T-helper 2 cell (primary cell): ENCODE data around the gene NFE2L3.
A peak's percentile ranks its signal among the peaks of the same experiment; 100 is the strongest.
"Not testable (repeated sequence)": the region's sequence is repeated elsewhere in the genome, so short reads cannot be mapped to it uniquely, and the experiment has no call there.

Experiments
- DNase-seq, 5 experiments: peaks; one replicate each; pipeline versions ENCODE4 v3.0.0 to v3.0.0-alpha.2; 2012 to 2022
- total RNA-seq, 2 donors: gene quantifications; one replicate each; lab custom pipeline; 2026; lab: John Stamatoyannopoulos, UW

Gene NFE2L3
- 6.9 to 11.7 reads per million in 2 donors for total RNA-seq

DNA sequence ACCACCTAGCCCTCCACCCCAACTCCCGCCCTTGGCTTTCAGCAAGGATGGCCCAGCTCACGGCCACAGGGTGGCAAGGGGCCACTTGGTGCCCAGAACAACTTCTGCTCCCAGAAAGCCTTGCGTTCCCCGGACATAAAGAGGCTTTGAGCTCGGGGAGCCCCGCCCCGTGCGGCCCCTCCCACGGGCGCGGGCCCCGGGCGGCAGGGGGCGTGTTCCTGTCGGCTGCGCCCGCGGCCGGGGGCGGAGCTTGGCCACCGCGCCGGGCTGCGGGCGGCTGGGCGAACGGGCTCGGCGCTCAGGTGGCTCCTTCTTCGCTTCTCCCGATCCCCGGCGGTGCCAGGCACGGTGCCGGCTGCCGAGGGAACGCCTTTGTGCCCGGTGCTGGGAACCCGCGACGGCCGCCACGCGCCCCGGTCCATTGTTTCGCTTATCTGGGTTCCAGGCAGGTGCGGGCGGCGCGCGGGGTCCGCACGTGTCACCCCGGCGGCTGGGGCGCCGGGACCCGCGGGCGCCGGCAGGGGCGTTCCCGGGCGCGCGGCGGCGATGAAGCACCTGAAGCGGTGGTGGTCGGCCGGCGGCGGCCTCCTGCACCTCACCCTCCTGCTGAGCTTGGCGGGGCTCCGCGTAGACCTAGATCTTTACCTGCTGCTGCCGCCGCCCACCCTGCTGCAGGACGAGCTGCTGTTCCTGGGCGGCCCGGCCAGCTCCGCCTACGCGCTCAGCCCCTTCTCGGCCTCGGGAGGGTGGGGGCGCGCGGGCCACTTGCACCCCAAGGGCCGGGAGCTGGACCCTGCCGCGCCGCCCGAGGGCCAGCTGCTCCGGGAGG is at the start of gene NFE2L3:
Gene NFE2L3, plus strand, starts transcription at position 246 of the 829 bp plus-strand sequence. Its CDS starts 301 bp downstream, at position 547.
- peak; percentile 68 to 91 (median 73) for DNase-seq

- DNase-seq = no peak
Observed at GRCh38 chr7:26103596-26103995, 48.4 kb upstream of the NFE2L3 start.

DNA sequence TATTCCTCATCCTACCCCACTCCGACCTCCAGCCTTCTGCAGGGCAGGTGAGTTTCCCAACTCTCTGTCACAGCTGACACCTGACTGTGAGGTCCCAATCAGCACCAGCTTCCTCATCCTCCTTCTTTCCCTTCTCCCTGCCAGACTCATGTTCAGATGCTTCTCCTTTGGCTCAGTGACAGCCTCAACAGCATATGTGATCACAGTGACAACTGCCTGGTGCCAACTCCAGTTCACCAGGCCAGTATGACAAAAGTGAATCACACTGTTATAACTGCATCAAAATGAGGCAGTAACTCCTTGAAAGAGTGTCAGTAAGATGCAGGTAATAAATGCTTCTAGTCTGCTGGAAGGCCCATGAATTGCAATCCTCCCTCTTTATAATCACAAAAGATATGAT is 46.8 kb upstream of the NFE2L3 start:
- no peak for DNase-seq

DNA sequence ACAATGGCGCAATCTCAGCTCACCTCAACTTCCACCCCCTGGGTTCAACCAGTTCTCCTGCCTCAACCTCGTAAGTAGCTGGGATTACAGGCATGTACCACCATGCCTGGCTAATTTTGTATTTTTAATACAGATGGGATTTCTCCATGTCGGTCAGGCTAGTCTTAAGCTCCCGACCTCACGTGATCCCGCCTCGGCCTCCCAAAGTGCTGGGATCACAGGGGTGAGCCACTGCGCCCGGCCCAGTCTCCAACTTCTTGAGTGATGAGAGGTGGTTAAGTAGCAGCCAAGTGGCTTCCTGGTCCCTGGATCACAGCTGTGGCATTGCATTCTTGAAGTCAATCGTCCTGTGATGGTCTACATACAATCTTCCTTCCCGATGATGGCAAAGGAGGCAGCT is 46.1 kb upstream of the NFE2L3 start:
- DNase-seq = peak in 1 of 5 experiments; percentile 23

DNA sequence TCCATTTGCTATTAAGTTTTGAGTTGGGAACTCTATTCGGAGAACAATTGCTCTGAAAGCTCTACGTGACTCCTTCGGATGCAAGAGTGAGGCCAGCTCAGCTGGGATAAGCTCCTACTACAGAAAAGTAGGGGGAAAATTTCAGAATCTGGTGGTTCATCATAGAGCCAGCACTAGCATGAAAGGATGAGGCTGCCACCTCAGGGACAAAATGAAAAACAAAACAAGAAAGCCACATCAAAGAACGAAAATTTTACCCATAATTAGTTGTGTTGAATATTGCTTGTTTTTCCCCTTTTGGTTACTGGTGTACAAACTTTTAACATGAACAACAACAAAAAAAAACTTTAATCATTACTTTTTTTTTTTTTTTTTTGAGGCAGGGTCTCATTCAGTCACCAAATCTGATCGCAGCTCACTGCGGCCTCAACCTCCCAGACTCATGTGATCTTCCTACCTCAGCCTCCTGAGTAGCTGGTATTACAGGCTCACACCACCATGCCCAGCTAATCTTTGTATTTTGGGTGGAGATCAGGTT is 39.7 kb upstream of the NFE2L3 start:
- DNase-seq = peak in 1 of 5 experiments; percentile 16

DNA sequence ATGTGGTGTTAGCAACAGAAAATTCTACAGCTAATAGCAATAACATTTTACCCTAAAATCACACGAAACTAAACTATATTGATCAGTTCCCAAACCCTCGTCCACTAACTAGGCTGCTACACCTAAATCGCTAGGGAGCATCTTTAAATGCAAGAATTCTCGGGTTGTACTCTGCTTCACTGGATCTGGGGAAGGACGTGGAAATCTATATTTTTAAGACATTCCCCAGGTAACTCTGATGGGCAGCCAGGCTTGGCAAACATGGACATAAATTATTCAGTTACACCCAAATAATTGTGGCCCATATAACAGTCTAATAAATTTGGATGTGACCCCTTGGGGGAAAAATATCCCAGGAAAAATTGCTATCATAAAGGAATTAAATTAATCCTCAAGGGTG is 36.3 kb upstream of the NFE2L3 start:
- DNase-seq = no peak

GRCh38 chr7:26117142-26117807 is 34.7 kb upstream of the NFE2L3 start:
- peak in 1 of 5 experiments; percentile 30 for DNase-seq

- DNase-seq = no peak
Observed at GRCh38 chr7:26117970-26118369, 34.0 kb upstream of the NFE2L3 start.

DNA sequence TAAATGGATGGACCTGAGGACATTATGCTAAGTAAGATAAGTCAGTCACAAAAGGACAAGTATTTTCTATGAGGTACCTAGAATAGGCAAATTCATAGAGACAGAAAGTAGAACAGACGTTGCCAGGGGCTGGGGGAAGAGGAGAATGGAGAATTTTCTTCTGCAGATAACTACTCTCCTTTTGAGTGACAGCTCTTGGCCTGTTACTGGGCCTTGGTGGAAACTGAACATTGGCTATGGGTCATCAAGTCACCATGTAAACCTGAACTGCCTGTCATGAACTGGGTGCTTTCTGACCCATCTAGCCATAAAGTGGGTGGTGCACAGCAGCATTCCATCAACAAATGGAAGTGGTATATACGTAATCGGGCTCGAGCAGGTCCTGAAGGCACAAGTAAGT is 29.3 kb upstream of the NFE2L3 start:
- DNase-seq = no peak

DNA sequence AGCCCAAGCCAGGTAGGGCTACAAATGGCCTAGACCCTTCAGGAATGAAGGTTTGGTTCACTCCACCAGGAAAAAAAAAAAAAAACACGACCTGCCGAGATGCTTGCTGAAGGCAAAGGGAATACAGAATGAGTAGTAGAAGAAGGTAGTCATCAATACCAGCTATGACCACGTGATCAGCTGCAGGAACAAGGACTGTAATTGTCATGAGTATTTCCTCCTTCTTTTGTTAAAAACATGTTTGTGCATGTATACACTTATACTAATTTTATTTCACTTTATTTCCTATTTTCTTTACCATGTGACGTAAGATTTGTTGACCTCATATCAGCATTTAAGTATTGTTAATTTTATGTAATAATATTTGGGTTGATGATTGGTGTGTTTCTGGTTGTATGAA is 27.2 kb upstream of the NFE2L3 start:
- DNase-seq = not testable (repeated sequence)

DNA sequence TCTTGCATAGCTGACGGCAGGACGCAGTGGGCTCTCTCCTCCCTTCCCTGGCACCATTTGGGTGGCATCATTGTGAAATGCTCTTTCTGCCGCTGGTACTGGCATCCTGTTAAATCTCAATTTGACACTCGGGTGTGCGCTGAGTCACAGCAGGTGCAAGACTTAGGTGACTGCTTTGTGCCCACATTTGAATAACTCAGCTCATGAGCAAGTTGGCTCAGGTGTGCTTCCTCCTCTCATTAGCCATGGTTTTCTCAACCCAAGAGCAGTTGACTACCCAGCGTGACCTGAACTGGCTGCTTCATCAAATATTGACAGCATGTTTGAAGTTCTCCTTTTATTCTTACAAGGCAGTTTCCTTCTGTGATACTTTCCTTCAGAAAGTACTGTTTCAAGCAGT is 24.6 kb upstream of the NFE2L3 start:
- no peak for DNase-seq

GRCh38 chr7:26131056-26131589 is 20.9 kb upstream of the NFE2L3 start:
- DNase-seq = peak in 1 of 5 experiments; percentile 25

DNA sequence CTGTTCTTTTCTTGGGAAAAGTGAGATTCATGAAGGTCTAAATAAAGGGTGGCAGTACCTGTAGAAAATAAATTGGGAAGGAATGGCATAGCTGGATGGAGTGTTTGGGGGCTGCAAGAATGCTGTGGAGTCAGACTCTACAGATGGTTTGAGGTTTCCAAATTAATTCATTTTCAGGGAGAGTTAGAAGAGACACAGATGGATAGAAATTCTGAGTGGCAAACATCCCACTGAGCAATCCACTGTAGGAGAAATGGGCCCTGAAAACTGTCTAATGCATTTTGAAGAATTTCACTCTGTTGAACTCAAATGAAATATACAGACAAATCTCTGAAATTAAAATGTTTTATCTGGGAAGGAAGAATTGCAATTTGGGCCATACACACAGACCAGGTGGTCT is 16.9 kb upstream of the NFE2L3 start:
- no peak for DNase-seq

GRCh38 chr7:26135551-26135950 is 16.4 kb upstream of the NFE2L3 start:
- no peak for DNase-seq

GRCh38 chr7:26136831-26137230 is 15.2 kb upstream of the NFE2L3 start:
- DNase-seq = no peak

DNA sequence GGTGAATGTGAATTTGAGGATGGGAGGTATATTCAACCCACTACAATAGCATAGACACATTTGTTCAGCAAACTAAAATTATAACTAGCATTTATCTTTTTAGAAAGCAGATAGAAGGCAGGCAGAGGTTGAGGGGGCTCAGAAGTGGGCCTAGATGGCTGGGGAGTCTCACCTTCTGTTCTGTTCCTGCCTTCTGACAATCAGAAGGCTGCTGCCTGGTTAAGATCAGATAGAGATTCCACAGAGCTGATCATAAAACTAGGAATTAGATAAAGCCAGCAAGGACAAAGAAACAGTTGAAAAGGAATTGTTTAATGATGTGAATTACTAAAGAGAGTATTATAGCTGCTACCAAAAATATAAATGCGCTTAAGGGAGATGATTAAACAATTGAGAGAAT is 11.6 kb upstream of the NFE2L3 start:
- DNase-seq = no peak

DNA sequence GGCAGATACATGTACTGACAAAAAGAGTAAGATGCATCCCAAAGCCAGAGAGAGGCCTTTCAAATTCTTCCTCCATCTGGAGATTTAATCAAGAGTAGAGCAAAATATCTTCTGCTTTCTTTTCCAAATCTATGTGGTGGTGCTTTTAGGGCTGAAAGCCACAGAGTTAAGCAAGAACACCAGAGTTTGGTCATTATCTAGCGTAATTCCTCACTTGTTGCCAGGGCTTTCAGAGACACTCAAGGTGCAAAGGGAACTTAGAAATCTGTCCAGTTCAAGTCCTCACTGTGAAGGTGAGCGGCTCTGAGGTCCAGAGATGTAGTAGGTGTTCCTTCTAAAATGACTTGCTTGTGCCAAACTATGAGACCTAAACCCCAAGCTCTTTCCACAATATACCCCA is 10.9 kb upstream of the NFE2L3 start:
- DNase-seq = no peak

GRCh38 chr7:26143298-26144048 is 8.5 kb upstream of the NFE2L3 start:
- no peak for DNase-seq

DNA sequence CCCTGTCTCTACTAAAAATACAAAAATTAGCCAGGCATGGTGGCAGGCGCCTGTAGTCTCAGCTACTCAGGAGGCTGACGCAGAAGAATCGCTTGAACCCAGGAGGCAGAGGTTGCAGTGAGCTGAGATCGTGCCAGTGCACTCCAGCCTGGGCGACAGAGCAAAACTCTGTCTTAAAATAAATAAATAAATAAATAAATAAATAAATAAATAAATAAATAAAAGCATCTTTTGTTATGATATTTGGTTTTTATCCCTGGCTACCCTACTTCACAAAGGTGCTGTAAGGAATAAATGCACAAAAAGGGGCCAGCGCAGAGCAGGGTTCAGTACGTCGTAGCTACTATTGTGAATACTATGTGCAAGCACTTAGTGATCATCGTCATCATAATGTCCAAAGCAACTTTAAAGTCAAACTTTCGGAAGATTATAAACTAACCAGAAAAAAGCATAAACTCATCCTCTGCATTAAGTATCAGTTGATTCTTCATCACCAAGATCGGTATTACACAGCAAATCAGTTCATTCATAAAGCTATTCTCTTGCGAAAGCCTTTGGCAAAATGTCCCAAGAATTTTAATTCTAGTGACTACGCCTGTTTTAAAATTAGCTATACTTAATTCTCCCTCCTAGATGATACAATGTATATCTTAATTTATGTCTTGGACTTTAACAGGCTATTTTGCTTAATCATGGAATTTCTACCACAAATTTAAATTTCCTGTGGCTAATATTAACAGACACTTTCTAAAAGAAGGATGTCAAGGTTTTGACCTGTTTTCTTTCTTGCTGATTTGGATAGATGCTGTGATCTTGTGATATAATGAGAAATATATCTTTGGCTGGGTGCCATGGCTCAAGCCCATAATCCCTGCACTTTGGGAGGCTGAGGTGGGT is 7.6 kb upstream of the NFE2L3 start:
- DNase-seq = no peak

- no peak for DNase-seq
Observed at GRCh38 chr7:26145238-26145637, 6.8 kb upstream of the NFE2L3 start.

DNA sequence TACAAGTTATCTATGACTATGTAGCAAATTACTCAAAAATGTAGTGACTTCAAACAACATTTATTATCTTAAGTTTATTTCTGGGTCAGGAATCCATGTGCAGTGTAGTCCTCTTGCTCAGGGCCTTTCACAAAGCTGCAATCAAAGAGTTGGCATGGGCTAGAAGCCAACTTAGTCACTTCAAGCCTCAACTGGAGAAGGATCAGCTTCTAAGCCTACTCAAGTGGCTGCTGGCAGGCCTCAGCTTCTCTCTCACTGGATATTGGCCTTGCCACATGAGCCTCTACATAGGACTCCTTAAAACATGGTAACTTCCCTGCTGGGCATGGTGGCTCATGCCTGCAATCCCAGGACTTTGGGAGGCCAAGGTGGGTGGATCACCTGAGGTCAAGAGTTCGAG is 5.0 kb upstream of the NFE2L3 start:
- no peak for DNase-seq
